Muscle layer of duodenum (tissue), 2 donors: ENCODE results near the gene PTPN12.
"Not testable (repeated sequence)": the region's sequence is repeated elsewhere in the genome, so short reads cannot be mapped to it uniquely, and the experiment has no call there.

Experiments used
- H3K27ac ChIP-seq: one replicate; pipeline ENCODE4 v1.7.0; 2013; ENCODE audit warnings: mild to moderate bottlenecking, low read length
- H3K27me3 ChIP-seq: one replicate; pipeline ENCODE4 v1.7.0; 2013; ENCODE audit warnings: low read depth, mild to moderate bottlenecking, control low read depth, low read length
- H3K36me3 ChIP-seq, 2 donors: one replicate each; pipeline ENCODE4 v1.7.0; 2013; ENCODE audit warnings: low read length in 2 of 2, control low read depth in 1 of 2, mild to moderate bottlenecking in 1 of 2; ENCODE audit not compliant: insufficient read depth in 2 of 2, control insufficient read depth in 1 of 2
- H3K4me1 ChIP-seq, 2 donors: one replicate each; pipeline ENCODE4 v1.7.0; 2013; ENCODE audit warnings: low read length in 2 of 2, mild to moderate bottlenecking in 2 of 2, control low read depth in 1 of 2, moderate library complexity in 1 of 2; ENCODE audit not compliant: insufficient read depth in 2 of 2, control insufficient read depth in 1 of 2
- H3K4me3 ChIP-seq, 2 donors: one replicate each; pipeline ENCODE4 v1.7.0; 2013; ENCODE audit warnings: low read length in 2 of 2, low read depth in 1 of 2, mild to moderate bottlenecking in 1 of 2
- H3K9me3 ChIP-seq, 2 donors: one replicate each; pipeline ENCODE4 v1.7.0; 2013; ENCODE audit warnings: low read length in 2 of 2, control low read depth in 1 of 2, mild to moderate bottlenecking in 1 of 2; ENCODE audit not compliant: control insufficient read depth in 1 of 2
- donor health status: healthy.

Gene PTPN12

DNA sequence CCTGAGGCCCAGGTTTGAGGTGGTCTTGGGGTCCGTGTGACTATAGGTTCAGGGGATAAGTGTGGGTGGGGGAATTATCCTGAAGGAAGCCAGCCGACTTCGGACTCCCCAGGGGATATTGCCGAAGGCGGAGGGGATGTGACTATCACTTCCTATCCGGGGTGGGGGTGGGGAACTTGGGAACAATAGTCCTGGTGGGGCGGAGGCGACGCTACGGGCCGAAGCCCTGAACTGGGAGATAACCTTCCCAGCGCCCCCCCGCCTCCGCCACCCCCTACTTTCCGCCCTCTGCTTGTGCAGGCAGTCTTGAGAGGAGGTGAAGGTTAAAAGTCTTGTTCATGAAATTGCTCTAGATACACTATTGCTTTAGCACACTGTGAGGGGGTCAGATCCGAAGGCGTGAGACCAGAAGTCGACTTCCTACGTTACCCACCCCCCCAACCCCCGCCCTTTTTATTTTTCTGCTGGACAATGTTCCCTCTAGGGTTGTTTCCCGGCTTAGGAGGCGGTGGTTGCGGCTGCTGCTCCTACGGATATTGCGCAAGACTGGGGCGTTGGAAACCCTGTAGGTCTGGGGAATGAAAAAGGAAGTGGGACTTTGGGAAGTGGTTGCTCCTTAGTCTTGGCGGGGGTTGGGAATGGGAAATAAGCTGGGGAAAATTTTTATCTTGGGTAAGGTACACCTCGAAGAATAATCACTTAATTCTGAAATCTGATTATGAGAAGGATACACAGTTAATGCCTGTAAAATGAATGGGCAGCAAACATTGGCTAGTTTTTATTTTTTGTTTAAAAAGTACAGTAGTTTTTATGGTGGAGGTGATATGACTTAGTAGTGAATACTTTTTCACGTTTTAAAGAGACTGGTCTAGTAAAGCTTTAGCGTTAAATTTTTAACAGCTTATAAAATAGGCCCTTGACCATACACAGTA lies 1.5 kb downstream of the PTPN12 start:
- Histone ChIP-seq H3K9me3 (no peaks in the 10 kb centered on the region), H3K27me3 (no peaks in the 10 kb centered on the region), H3K4me1 (peaks cover 0 to 34% of the 10 kb centered on the region in 2 donors), H3K36me3 (peaks cover 0 to 12% of the 10 kb centered on the region in 2 donors), H3K4me3 (peak overlapping the region; percentile 97 to 99), H3K27ac (peak overlapping the region; percentile 99)

DNA sequence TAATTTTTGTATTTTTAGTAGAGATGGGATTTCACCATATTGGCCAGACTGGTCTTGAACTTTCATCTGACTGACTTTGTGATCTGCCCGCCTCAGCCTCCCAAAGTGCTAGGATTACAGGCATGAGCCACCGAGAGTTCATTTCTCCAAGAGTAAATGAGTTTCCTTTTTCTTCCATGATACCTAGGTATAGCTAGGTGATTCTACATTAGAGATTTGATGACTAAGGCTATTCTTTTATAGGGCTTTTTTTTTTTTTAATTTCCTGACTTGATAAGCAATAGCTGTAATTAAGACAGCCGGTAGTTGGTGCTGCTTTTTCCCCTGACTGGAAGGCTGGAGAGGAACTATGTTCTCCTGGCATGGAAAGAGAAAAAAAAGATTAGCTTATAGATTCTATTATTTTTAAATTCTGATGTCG lies 3.3 kb downstream of the PTPN12 start:
- peaks cover 0 to 12% of the 10 kb centered on the region in 2 donors for H3K36me3 ChIP-seq
- H3K27ac ChIP-seq: no peak overlapping the region
- H3K27me3 ChIP-seq: no peaks in the 10 kb centered on the region
- H3K4me1 ChIP-seq: peaks cover 4 to 48% of the 10 kb centered on the region in 2 donors
- H3K9me3 ChIP-seq: no peaks in the 10 kb centered on the region
- H3K4me3 ChIP-seq: peak overlapping the region in 1 of 2 donors; percentile 44

DNA sequence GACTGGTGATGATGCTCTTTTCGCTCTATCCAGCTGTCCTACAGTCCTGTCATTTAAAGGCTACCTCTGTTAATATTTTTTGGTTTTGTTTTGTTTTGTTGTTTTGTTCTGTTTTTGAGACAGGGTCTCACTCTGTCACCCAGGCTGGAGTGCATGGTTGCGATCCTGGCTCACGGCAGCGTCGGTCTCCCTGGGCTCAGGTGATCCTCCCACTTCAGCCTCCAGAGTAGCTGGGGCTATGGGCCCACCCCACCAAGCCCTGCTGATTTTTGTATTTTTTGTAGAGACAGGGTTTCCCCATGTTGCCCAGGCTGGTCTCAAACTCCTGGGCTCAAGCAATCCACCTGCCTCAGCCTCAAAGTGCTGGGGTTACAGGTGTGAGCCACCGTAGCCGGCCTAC lies 3.9 kb downstream of the PTPN12 start:
- not testable (repeated sequence) for H3K4me3 ChIP-seq, H3K27ac ChIP-seq, H3K27me3 ChIP-seq, H3K9me3 ChIP-seq
- Histone ChIP-seq H3K36me3 (peaks cover 0 to 12% of the 10 kb centered on the region in 2 donors), H3K4me1 (peaks cover 4 to 48% of the 10 kb centered on the region in 2 donors)

DNA sequence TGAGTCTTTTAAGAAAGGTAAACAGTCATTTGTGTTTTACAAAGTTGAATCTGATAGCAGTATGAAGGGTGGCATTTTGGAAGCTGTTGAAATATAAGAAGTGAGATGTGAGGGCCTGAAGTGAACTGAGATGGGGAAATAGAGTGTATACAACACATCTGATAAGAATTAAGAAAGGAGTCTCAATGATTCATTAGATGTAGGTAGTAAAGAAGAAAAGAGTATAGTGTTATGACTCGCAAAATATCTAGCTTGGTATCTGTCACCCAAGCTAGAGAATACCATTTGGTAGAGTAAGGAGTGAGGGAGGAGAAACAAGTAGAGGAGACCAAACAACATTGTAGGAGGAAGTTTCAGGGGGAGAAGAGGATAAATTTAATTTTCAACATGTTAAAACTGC lies 5.3 kb downstream of the PTPN12 start:
- Histone ChIP-seq H3K27me3 (no peaks in the 10 kb centered on the region), H3K9me3 (no peaks in the 10 kb centered on the region), H3K27ac (no peak overlapping the region), H3K4me3 (no peak overlapping the region), H3K4me1 (peaks cover 4 to 48% of the 10 kb centered on the region in 2 donors), H3K36me3 (peaks cover 0 to 10% of the 10 kb centered on the region in 2 donors)

DNA sequence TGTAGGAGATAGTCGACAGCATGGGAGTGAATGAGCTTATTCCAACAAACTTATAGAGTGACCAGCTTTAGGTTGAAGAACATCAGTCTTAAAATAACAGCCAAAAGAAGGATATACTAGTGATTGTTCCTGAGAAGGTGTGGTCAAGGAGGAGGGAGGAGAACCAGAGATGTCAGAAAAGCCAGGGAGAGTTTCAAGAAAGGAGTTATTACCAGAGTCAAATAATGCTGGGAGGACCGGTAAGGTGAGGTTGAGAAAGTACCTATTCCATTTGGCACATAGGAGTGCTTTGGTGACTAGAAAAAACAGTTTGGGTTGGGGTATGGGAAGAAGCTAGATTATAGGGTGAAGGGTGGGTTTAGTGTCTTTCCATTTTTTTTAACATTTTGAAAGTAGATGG lies 5.8 kb downstream of the PTPN12 start:
- H3K9me3 ChIP-seq: no peaks in the 10 kb centered on the region
- peaks cover 4 to 51% of the 10 kb centered on the region in 2 donors for H3K4me1 ChIP-seq
- no peak overlapping the region for H3K27ac ChIP-seq
- peaks cover 0 to 5% of the 10 kb centered on the region in 2 donors for H3K36me3 ChIP-seq
- no peak overlapping the region for H3K4me3 ChIP-seq
- no peaks in the 10 kb centered on the region for H3K27me3 ChIP-seq

DNA sequence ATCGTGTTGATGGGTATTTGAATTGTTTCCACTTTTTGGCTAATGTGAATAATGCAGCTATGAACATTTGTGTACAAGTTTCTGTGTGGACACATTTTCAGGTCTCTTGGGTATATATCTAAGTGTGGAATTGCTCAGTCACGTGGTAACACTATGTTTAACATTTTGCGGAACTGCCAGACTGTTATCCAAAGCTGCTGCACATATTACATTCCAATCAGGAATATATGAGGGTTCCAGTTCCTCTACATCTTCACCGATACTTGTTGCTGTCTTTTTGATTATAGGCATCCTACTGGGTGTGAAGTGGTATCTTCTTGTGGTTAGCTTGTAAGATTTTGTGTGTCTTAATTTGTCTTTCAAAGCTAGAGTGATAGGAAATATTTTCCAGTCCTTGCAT lies 6.8 kb downstream of the PTPN12 start:
- Histone ChIP-seq H3K36me3 (no peaks in the 10 kb centered on the region), H3K4me1 (peaks cover 7 to 58% of the 10 kb centered on the region in 2 donors), H3K4me3 (no peak overlapping the region), H3K27me3 (no peaks in the 10 kb centered on the region), H3K9me3 (no peaks in the 10 kb centered on the region), H3K27ac (no peak overlapping the region)

DNA sequence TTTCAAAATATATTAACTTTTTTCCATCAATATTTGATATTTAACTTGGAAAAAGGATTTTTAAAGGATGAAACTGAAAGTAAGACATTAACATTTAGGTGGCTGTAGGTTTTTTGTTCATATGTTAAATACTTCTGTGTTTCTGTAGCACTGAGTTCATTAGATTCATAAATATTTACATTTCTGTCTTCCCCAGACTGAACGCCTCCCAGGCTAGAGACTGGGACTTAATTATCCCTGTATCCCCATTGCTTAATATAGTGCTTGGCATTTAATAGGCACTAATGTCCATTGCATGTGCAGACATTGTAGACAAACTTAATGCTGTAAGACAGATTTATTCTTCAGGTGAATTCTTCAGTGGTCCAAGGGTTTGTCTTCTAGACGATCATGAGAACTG lies 7.4 kb downstream of the PTPN12 start:
- Histone ChIP-seq H3K4me3 (no peak overlapping the region), H3K27me3 (no peaks in the 10 kb centered on the region), H3K27ac (no peak overlapping the region), H3K9me3 (no peaks in the 10 kb centered on the region), H3K36me3 (no peaks in the 10 kb centered on the region), H3K4me1 (peaks cover 11 to 62% of the 10 kb centered on the region in 2 donors)

DNA sequence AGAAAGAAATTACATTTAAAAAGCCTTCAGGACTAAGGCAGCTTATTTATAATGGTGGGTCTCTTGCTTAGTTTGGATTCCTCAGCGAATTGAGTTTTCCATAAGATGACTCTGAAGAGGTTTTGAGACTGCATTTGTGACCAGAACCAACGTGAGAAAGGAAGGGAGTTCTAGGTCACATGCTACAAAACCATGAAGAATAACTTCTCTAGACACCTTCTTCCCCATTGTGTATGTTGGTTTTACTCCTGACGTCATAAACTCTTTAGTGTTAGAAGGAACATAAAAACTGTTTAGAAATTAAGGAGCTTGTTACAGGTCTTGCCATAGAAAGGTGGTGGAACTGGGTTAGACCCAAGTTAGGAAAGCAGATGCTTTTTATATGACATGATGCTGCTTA lies 11.1 kb downstream of the PTPN12 start:
- Histone ChIP-seq H3K9me3 (no peaks in the 10 kb centered on the region), H3K4me3 (no peak overlapping the region), H3K4me1 (peaks cover 11 to 49% of the 10 kb centered on the region in 2 donors), H3K27me3 (no peaks in the 10 kb centered on the region), H3K27ac (peak overlapping the region; percentile 18), H3K36me3 (no peaks in the 10 kb centered on the region)

DNA sequence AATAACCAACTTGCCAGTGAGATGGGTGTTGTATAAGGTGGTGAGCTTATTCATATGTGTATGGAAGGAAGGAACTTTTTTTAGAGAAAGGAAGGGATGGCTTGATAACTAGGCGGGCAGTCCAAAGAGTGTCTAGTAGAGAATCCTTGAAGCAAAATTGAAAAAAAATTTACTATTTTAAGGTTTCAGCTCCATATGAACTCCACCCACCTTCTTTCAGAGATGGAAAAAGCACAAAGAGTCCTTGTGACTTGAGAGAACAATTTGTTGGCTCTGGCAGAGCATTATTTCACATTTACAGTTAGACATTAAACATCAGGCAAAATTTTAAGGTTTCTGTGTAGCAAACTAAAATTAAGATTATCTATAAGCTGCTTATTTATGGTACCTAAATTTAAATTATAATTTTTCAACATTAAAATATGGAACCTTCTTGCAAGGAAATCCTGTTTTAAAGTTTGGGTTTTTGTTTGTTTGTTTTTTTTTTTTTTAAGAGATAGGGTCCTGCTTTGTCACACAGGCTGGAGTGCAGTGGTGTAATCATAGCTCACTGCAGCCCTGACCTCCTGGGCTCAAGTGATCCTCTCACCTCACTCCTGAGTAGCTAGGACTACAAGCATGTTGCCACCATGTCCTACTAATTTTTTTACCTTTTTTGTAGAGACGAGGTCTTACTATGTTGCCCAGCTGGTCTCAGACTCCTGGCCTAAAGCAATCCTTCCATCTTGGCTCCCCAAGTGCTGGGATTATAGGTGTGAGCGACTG lies 12.2 kb downstream of the PTPN12 start:
- no peak overlapping the region for H3K4me3 ChIP-seq
- peak overlapping the region; percentile 18 for H3K27ac ChIP-seq
- H3K27me3 ChIP-seq: no peaks in the 10 kb centered on the region
- no peaks in the 10 kb centered on the region for H3K9me3 ChIP-seq
- H3K4me1 ChIP-seq: peaks cover 11 to 41% of the 10 kb centered on the region in 2 donors
- no peaks in the 10 kb centered on the region for H3K36me3 ChIP-seq

DNA sequence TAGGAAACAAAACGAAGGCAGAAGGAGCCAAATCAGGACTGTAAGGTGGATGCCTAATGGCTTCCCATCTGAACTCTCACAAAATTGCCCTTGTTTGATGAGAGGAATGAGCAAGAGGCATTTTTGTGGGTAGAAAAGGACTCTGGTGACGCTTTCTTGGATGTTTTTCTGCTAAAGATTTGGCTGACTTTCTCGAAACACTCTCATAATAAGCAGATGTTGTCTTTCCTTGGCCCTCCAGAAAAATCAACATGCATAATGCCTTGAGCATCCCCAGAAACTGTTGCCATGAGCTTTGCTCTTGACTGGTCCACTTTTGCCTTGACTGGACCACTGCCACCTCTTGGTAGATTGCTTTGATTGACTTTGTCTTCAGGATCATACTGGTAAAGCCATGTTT lies 13.5 kb downstream of the PTPN12 start:
- H3K27me3 ChIP-seq: no peaks in the 10 kb centered on the region
- H3K4me1 ChIP-seq: peaks cover 7 to 34% of the 10 kb centered on the region in 2 donors
- H3K9me3 ChIP-seq: no peaks in the 10 kb centered on the region
- H3K36me3 ChIP-seq: no peaks in the 10 kb centered on the region
- H3K27ac ChIP-seq: no peak overlapping the region
- H3K4me3 ChIP-seq: no peak overlapping the region

DNA sequence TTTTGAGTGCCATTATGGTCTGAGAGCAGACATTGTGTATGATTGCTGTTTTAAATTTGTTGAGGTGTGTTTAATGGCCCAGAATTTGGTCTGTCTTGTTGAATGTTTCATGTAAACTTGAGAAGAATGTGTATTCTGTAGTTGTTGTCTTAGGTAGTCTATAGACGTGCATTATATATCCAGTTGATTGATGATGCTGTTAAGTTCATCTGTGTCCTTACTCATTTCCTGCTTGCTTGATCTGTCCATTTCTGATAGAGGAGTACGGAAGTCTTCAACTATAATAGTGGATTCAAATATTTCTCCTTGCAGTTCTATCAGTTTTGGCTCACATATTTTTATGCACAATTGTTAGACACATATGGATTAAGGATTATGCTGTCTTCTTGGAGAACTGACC lies 16.0 kb downstream of the PTPN12 start:
- Histone ChIP-seq H3K36me3 (no peaks in the 10 kb centered on the region), H3K4me1 (peaks cover 7 to 30% of the 10 kb centered on the region in 2 donors), H3K27ac (no peak overlapping the region), H3K4me3 (no peak overlapping the region), H3K27me3 (no peaks in the 10 kb centered on the region), H3K9me3 (no peaks in the 10 kb centered on the region)
